Hindlimb muscle (tissue), 1 donor: ENCODE measurements around the gene FAM120B. TPM values are rescaled to one million over a fixed set of nuclear protein-coding genes. Genes with fewer than 3 reads are reported as not detected.
A peak's percentile ranks its signal among the peaks of the same experiment; 100 is the strongest.

ENCODE experiments used
- DNase-seq: peaks from one replicate; pipeline ENCODE4 v3.0.0-alpha.2; 2013
- polyA plus RNA-seq: library from polyadenylated mRNA; unstranded; fragments of 120-200 nt; gene quantifications from one replicate; pipeline ENCODE4 v1.2.1, GENCODE V29; 2013; ENCODE audit not compliant: insufficient read length

Gene FAM120B
- polyA plus RNA-seq, 1 donor, result 24.8 TPM

- peak; percentile 54 for DNase-seq
These were observed 20.2 kb upstream of the FAM120B start for GRCh38 chr6:170286246-170286933.

GRCh38 chr6:170286934-170287265 is 19.7 kb upstream of the FAM120B start:
- no peak for DNase-seq

GRCh38 chr6:170287371-170287876 is 19.1 kb upstream of the FAM120B start:
- no peak for DNase-seq

- DNase-seq, result no peak
These were observed 18.4 kb upstream of the FAM120B start for GRCh38 chr6:170288091-170288631.

GRCh38 chr6:170288852-170289179 is 17.7 kb upstream of the FAM120B start:
- DNase-seq, result no peak

- no peak for DNase-seq
These were observed 17.2 kb upstream of the FAM120B start for GRCh38 chr6:170289180-170289931.

- no peak for DNase-seq
These were observed 16.6 kb upstream of the FAM120B start for GRCh38 chr6:170289951-170290295.

GRCh38 chr6:170290296-170291128 is 16.0 kb upstream of the FAM120B start, which contains the start of gene DLL1:
TSS of gene DLL1 (minus strand) at chr6:170291078. CDS start at chr6:170290139, 939 bp downstream.
- DNase-seq, result no peak

GRCh38 chr6:170291271-170292110 is 15.1 kb upstream of the FAM120B start:
- DNase-seq, result peak; percentile 63

- DNase-seq, result no peak
These were observed 14.5 kb upstream of the FAM120B start for GRCh38 chr6:170292111-170292406.

- no peak for DNase-seq
These were observed 14.0 kb upstream of the FAM120B start for GRCh38 chr6:170292407-170293158.

- no peak for DNase-seq
These were observed 13.0 kb upstream of the FAM120B start for GRCh38 chr6:170293341-170294231.

- DNase-seq, result no peak
These were observed 12.2 kb upstream of the FAM120B start for GRCh38 chr6:170294298-170294730.

GRCh38 chr6:170294813-170295509 is 11.6 kb upstream of the FAM120B start:
- no peak for DNase-seq

- no peak for DNase-seq
These were observed 10.8 kb upstream of the FAM120B start for GRCh38 chr6:170295510-170296422.

- DNase-seq, result no peak
These were observed 10.2 kb upstream of the FAM120B start for GRCh38 chr6:170296423-170296745.

GRCh38 chr6:170296746-170297575 is 9.6 kb upstream of the FAM120B start:
- no peak for DNase-seq
